Gastroesophageal sphincter (tissue), 4 donors: ENCODE results near the gene IL7R. TPM values are rescaled to one million over a fixed set of nuclear protein-coding genes. Genes with fewer than 3 reads are reported as not detected.
"Not testable (repeated sequence)": the region's sequence is repeated elsewhere in the genome, so short reads cannot be mapped to it uniquely, and the experiment has no call there.

ENCODE experiments used
- ATAC-seq: fragments of 150-250 bp; one replicate; pipeline ENCODE4 v1.9.1; 2016; ENCODE audit warnings: mild to moderate bottlenecking, moderate library complexity
- H3K27ac ChIP-seq, 4 donors: fragments of 200-600 bp; sonication (generic) in 3 of 4; 1 replicate in 3 of 4; 2 replicates in 1 of 4; pipeline ENCODE4 v1.5.1; 2016 to 2019
- H3K27me3 ChIP-seq: fragments of 200-600 bp; sonication (generic); one replicate; pipeline ENCODE4 v1.5.1; 2019
- H3K36me3 ChIP-seq, 2 donors: fragments of 200-600 bp; sonication (generic); one replicate each; pipeline ENCODE4 v1.5.1; 2019; ENCODE audit warnings: control low read depth in 1 of 2
- H3K4me1 ChIP-seq, 3 donors: fragments of 200-600 bp; sonication (generic); 1 replicate in 2 of 3; 2 replicates in 1 of 3; pipeline ENCODE4 v1.5.1; 2016 to 2019; ENCODE audit warnings: control low read depth in 2 of 3
- H3K4me3 ChIP-seq, 2 donors: fragments of 200-600 bp; sonication (generic); one replicate each; pipeline ENCODE4 v1.5.1; 2019; ENCODE audit warnings: mild to moderate bottlenecking in 1 of 2, moderate library complexity in 1 of 2
- H3K9me3 ChIP-seq, 3 donors: fragments of 200-600 bp; sonication (generic); one replicate each; pipeline ENCODE4 v1.5.1; 2017 to 2019; ENCODE audit warnings: control low read depth in 2 of 3
- EP300 ChIP-seq: sonication (generic); formaldehyde crosslinking; IDR thresholded peaks from one replicate; pipeline ENCODE4 v1.6.1; 2017; ENCODE audit warnings: antibody characterized with exemption, mild to moderate bottlenecking
- POLR2A ChIP-seq, 2 donors: fragments of 450-650 bp; IDR thresholded peaks; one replicate each; pipeline ENCODE4 v1.6.1; 2017; ENCODE audit warnings: antibody characterized with exemption in 2 of 2, mild to moderate bottlenecking in 2 of 2, moderate library complexity in 1 of 2
- POLR2AphosphoS5 ChIP-seq: sonication (generic); formaldehyde crosslinking; IDR thresholded peaks from one replicate; pipeline ENCODE4 v1.6.1; 2017; ENCODE audit warnings: antibody characterized with exemption
- WGBS, 2 donors: methylation state at CpG; one replicate each; pipeline ENCODE4 v1.1.5; 2018; ENCODE audit warnings: low coverage in 1 of 2; 5-methylcytosine and 5-hydroxymethylcytosine counted together
- total RNA-seq, 4 donors: library from RNA; depleted of rRNA; stranded (reverse); fragments of >200 nt; gene quantifications; one replicate each; pipeline ENCODE4 v1.1.0, GENCODE V29; 2016
- TF ChIP-seq, protein P1 (sequence below), 4 experiments: fragments of 200-600 bp in 2 of 4; fragments of 450-650 bp in 2 of 4; sonication (generic) in 1 of 4; IDR thresholded peaks; one replicate each; pipeline ENCODE4 v1.5.1; 2017 to 2019; ENCODE audit warnings: antibody characterized with exemption in 4 of 4, mild to moderate bottlenecking in 2 of 4, moderate library complexity in 2 of 4

IL7R gene
- total RNA-seq, 4 donors from 2014 or later = 1.1 to 10.1 (median 4.0) TPM

DNA sequence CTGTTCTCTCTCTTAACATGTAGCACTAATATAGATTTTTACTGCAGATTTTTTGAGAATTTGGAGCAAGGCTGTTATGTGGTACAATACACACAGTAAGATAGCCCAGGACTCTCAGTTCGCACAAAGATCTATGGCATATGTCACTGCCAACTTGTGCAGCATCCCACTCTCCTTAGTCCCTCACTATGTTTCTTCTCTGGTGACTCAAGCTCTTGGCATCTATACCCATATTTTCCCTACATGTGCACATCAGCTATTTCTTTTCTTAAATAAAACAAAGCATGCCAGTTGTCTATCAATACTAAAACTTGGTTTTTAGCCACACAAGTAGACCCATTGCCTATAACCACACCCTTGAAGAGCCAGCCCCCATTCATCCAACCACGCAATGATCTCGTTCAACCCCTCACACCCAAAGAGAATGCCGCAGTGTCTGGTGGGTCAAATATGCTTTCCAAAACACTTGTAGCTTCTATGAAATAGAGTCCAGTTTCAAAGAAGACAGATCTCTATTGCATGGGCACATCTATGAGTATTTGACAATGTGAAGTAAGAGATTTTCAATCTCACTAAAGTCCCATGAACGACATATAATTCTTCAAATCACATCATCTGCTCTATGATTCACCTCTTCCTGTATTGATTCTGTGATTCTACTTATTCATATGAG lies 18.2 kb upstream of the IL7R start:
- Histone ChIP-seq H3K27ac (no peak overlapping the region), H3K9me3 (no peaks in the 10 kb centered on the region), H3K4me3 (no peak overlapping the region), H3K4me1 (no peaks in the 10 kb centered on the region), H3K27me3 (no peaks in the 10 kb centered on the region), H3K36me3 (no peaks in the 10 kb centered on the region)
- TF ChIP-seq, protein P1, sequence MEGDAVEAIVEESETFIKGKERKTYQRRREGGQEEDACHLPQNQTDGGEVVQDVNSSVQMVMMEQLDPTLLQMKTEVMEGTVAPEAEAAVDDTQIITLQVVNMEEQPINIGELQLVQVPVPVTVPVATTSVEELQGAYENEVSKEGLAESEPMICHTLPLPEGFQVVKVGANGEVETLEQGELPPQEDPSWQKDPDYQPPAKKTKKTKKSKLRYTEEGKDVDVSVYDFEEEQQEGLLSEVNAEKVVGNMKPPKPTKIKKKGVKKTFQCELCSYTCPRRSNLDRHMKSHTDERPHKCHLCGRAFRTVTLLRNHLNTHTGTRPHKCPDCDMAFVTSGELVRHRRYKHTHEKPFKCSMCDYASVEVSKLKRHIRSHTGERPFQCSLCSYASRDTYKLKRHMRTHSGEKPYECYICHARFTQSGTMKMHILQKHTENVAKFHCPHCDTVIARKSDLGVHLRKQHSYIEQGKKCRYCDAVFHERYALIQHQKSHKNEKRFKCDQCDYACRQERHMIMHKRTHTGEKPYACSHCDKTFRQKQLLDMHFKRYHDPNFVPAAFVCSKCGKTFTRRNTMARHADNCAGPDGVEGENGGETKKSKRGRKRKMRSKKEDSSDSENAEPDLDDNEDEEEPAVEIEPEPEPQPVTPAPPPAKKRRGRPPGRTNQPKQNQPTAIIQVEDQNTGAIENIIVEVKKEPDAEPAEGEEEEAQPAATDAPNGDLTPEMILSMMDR (IDR thresholded peaks at IDR 0.05) = no peak
- TF ChIP-seq POLR2AphosphoS5 (no peak), POLR2A (IDR thresholded peaks at IDR 0.05) (no peak), EP300 (no peak)
- WGBS, 2 donors = 77 to 89% methylated on average over 3 to 5 of the region's 5 CpGs
- no peak for ATAC-seq

DNA sequence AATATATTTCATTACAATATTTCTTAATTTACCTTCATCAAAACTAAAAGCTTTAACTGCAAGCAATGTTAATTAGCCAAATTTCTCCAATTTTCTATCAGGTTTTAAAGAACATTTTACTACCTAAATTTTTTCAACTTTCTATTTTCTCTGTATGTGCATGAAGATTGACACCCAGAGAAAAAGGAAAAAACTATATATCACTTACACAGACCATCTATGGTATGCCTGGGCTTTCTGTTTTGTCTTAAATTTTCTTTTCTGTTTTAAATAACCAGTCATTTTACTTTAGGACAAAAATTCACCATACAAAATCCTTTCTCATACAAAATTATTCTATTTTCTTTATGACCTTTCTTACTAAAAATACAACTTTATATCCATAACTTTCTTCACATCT lies 13.8 kb upstream of the IL7R start:
- no peaks in the 10 kb centered on the region for H3K4me1 ChIP-seq
- TF ChIP-seq EP300 (no peak), POLR2AphosphoS5 (no peak), POLR2A (IDR thresholded peaks at IDR 0.05) (no peak)
- TF ChIP-seq, protein P1 (IDR thresholded peaks at IDR 0.05) = no peak
- no peak overlapping the region for H3K4me3 ChIP-seq
- no peak overlapping the region for H3K27ac ChIP-seq
- H3K27me3 ChIP-seq = no peaks in the 10 kb centered on the region
- peaks cover 0 to 10% (median 0%) of the 10 kb centered on the region in 3 donors for H3K9me3 ChIP-seq
- ATAC-seq = no peak
- H3K36me3 ChIP-seq = no peaks in the 10 kb centered on the region

DNA sequence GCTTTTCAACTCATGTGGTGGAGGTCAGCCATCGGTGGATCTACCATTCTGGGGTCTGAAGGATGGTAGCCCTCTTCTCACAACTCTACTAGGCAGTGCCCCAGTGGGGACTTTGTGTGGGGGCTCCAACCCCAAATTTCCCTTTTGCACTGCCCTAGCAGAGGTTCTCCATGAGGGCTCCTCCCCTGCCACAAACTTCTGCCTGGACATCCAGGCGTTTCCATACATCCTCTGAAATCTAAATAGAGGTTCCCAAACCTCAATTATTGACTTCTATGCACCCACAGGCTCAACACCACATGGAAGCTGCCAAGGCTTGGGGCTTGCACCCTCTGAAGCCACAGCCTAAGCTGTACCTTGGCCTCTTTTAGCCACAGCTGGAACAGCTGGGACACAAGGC lies 11.2 kb upstream of the IL7R start:
- H3K9me3 ChIP-seq, H3K4me3 ChIP-seq, ATAC-seq, H3K27me3 ChIP-seq, H3K4me1 ChIP-seq, H3K36me3 ChIP-seq, H3K27ac ChIP-seq: not testable (repeated sequence)
- WGBS, 2 donors = 60 to 71% methylated on average over 1 of the region's 2 CpGs

DNA sequence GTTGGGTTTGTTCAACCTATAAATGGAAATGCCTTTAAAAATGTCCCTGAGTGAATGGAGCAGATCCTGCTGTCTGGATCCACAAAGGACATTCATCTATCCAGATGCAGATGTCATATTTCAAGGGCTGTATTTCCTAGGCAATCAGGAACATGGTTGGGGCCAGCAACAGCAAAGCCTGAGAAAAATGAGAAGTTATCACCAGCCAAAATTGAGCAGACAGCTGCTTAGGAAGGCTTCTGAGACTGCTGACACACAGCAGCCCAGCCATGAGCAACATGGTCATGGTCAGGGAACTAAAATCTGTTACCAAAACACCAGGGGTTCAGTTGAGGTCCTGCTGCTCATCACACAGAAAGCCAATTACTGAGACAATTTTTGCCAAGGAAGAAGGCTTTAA lies 9.2 kb upstream of the IL7R start:
- no peaks in the 10 kb centered on the region for H3K36me3 ChIP-seq
- no peak overlapping the region for H3K27ac ChIP-seq
- H3K9me3 ChIP-seq = peaks cover 0 to 10% (median 0%) of the 10 kb centered on the region in 3 donors
- H3K4me1 ChIP-seq = peaks cover 0 to 11% (median 0%) of the 10 kb centered on the region in 3 donors
- TF ChIP-seq POLR2AphosphoS5 (no peak), POLR2A (IDR thresholded peaks at IDR 0.05) (no peak), EP300 (no peak)
- TF ChIP-seq, protein P1 (IDR thresholded peaks at IDR 0.05) = no peak
- no peaks in the 10 kb centered on the region for H3K27me3 ChIP-seq
- ATAC-seq = no peak
- H3K4me3 ChIP-seq = no peak overlapping the region

DNA sequence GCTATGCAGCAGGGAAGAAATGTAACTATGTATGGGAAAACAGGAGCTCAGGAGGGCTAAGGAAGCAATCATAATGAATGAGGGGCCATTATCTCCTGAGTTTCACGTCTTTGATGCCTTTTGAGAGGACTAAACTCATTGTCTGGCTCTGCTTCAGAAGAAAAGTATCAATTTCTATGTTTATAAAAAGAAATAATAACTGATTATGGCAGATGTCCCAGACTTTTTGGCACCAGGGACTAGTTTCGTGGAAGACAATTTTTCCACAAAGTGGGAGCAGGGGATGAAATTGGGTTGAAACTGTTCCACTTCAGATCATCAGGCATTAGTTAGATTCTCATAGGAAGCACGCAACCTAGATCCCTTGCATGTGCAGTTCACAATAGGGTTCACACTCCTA lies 8.7 kb upstream of the IL7R start:
- Histone ChIP-seq H3K4me3 (no peak overlapping the region), H3K36me3 (no peaks in the 10 kb centered on the region), H3K27me3 (no peaks in the 10 kb centered on the region), H3K27ac (no peak overlapping the region), H3K9me3 (peaks cover 0 to 10% (median 0%) of the 10 kb centered on the region in 3 donors), H3K4me1 (peaks cover 0 to 13% (median 0%) of the 10 kb centered on the region in 3 donors)
- no peak for ATAC-seq
- TF ChIP-seq EP300 = no peak
- TF ChIP-seq, protein P1 (IDR thresholded peaks at IDR 0.05) = no peak
- no peak for TF ChIP-seq POLR2AphosphoS5
- TF ChIP-seq POLR2A (IDR thresholded peaks at IDR 0.05) = no peak
- 30 to 70% methylated on average over 2 to 3 of the region's 3 CpGs for WGBS, 2 donors
